DND-41 (cell line): ENCODE data around the gene TIMM23.
A peak's percentile ranks its signal among the peaks of the same experiment; 100 is the strongest.
"Not testable (repeated sequence)": the region's sequence is repeated elsewhere in the genome, so short reads cannot be mapped to it uniquely, and the experiment has no call there.

Source experiments
- EZH2 ChIP-seq: IDR thresholded peaks from 3 replicates; pipeline ENCODE4 v1.6.1; 2012; ENCODE audit warnings: borderline replicate concordance, low read depth, mild to moderate bottlenecking, moderate library complexity, low read length, inconsistent platforms; ENCODE audit not compliant: severe bottlenecking
- TF ChIP-seq, protein P1 (sequence below): IDR thresholded peaks from 2 replicates; pipeline ENCODE4 v1.5.1; 2012; ENCODE audit warnings: borderline replicate concordance, low read length, moderate library complexity, mild to moderate bottlenecking; ENCODE audit not compliant: poor library complexity, severe bottlenecking; ENCODE audit errors: extremely low read depth

- TF ChIP-seq, protein P1, sequence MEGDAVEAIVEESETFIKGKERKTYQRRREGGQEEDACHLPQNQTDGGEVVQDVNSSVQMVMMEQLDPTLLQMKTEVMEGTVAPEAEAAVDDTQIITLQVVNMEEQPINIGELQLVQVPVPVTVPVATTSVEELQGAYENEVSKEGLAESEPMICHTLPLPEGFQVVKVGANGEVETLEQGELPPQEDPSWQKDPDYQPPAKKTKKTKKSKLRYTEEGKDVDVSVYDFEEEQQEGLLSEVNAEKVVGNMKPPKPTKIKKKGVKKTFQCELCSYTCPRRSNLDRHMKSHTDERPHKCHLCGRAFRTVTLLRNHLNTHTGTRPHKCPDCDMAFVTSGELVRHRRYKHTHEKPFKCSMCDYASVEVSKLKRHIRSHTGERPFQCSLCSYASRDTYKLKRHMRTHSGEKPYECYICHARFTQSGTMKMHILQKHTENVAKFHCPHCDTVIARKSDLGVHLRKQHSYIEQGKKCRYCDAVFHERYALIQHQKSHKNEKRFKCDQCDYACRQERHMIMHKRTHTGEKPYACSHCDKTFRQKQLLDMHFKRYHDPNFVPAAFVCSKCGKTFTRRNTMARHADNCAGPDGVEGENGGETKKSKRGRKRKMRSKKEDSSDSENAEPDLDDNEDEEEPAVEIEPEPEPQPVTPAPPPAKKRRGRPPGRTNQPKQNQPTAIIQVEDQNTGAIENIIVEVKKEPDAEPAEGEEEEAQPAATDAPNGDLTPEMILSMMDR, result peak; percentile 40
- not testable (repeated sequence) for TF ChIP-seq EZH2
Observed at GRCh38 chr10:45983538-45984186, 11.4 kb downstream of the TIMM23 start.
